ENCODE results near the gene PTPRN2.

PTPRN2 gene

DNA sequence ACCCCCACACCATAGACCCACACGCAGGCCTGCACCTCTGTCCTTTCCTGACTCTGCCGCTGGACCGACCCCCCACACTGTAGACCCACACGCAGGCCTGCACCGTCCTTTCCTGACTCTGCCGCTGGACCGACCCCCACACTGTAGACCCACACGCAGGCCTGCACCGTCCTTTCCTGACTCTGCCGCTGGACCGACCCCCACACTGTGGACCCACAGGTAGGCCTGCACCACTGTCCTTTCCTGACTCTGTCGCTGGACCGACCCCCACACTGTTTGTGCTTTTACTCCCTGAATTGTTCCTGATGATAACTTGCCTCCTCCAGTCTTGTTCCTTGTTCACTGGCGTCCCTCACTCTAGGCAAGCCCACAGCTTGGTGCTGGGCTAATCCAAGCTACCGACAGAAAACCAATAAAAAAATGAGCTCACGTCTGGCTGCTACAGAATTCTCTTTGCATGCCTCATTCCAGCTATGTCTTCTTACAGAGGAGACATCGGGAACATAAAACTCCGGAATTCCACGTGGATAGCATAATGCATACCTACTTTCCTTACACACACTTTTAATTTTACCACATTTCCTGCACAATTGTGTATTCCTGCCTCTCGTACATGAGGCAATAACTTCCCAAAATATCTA lies 494.3 kb downstream of the PTPRN2 start:
- Mint-ChIP-seq H3K36me3 (ENCODE audit: insufficient read depth) (no peaks in the 10 kb centered on the region), H3K4me3 (no peak overlapping the region), H3K27ac (ENCODE audit: low read depth) (no peak overlapping the region), H3K9me3 (peaks cover 6% of the 10 kb centered on the region), H3K27me3 (no peaks in the 10 kb centered on the region), H3K4me1 (no peaks in the 10 kb centered on the region)
- DNase-seq (ENCODE audit: low spot score in 2 of 2) (no peak), ATAC-seq (replicated peaks; ENCODE audit: extremely low read depth, poor library complexity, severe bottlenecking) (no peak)

DNA sequence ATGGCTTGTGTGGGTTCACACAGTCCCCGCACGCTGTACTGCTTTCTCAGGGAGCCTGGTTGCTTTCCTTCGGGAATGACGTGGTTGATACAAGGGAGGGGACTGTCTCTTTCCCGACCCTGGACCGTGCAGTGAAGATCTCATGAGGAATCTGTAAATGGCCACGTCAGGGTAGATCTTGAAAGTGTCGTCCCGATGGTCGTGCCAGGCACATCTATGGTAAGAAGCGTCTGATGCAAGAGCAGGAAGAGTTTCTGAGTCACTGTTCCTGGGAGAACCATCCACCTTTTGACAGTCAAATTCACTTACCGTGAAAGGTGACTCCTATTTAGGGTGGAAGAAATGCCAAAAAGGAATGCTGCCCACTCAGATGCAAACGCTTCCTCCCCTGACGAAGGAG lies 500.4 kb downstream of the PTPRN2 start:
- no peak for DNase-seq (ENCODE audit: low spot score in 2 of 2)
- no peak overlapping the region for H3K4me3 Mint-ChIP-seq
- H3K27ac Mint-ChIP-seq (ENCODE audit: low read depth): no peak overlapping the region
- H3K27me3 Mint-ChIP-seq: no peaks in the 10 kb centered on the region
- H3K36me3 Mint-ChIP-seq (ENCODE audit: insufficient read depth): no peaks in the 10 kb centered on the region
- ATAC-seq (replicated peaks; ENCODE audit: extremely low read depth, poor library complexity, severe bottlenecking): no peak
- no peaks in the 10 kb centered on the region for H3K4me1 Mint-ChIP-seq
- H3K9me3 Mint-ChIP-seq: peaks cover 11% of the 10 kb centered on the region

DNA sequence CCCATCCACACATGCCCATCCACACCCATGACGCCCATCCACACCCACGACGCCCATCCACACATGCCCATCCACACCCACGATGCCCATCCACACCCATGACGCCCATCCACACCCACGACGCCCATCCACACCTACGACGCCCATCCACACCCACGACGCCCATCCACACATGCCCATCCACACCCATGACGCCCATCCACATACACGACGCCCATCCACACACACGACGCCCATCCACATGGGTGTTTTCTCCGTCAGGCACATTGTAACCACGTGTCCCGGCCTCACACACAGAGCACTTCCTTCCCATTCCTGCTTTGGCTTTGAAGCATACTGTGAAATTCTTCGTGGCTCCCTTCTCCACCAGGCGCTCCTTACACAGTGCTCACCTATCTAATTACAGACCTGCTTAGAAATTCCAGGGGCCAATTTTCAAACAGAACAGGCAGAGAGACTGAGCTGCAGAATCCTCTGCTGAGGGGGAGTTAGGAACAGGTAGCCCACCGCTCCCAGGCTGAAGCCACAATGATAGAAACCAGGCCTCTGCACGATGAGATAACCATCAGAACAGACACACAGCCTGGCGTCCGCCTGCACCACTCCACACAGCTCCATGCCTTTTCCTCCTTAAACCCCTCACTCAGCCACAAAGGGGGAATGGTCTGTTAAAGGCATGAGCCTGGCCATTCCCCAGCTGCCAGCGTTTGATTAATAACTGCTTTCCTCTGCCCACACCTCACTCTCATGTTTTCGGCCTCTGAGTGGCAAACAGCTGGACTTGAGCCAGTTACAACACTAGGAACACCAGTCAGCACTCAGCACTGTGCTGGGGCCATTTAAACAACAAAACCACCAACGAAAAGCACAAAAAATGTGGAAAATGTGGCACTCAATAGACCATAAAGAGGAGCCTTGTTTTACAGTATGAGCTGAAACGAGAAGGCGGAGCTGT lies 501.6 kb downstream of the PTPRN2 start:
- no peak overlapping the region for H3K4me3 Mint-ChIP-seq
- H3K36me3 Mint-ChIP-seq (ENCODE audit: insufficient read depth): no peaks in the 10 kb centered on the region
- H3K27me3 Mint-ChIP-seq: no peaks in the 10 kb centered on the region
- no peaks in the 10 kb centered on the region for H3K4me1 Mint-ChIP-seq
- H3K27ac Mint-ChIP-seq (ENCODE audit: low read depth): no peak overlapping the region
- peaks cover 11% of the 10 kb centered on the region for H3K9me3 Mint-ChIP-seq
- ATAC-seq (replicated peaks; ENCODE audit: extremely low read depth, poor library complexity, severe bottlenecking): no peak
- no peak for DNase-seq (ENCODE audit: low spot score in 2 of 2)

DNA sequence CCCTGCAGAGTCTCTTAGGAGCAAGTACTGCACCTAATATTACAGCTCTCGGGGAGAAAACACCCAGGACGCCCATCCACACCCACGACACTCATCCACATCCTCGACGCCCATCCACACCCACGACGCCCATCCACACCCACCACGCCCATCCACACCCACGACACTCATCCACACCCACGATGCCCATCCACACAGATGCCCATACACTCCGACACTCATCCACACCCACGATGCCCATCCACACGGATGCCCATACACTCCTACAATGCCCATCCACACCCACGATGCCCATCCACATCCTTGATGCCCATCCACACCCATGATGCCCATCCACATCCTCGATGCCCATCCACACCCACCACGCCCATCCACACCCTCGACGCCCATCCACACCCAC lies 503.1 kb downstream of the PTPRN2 start:
- Mint-ChIP-seq H3K27ac (ENCODE audit: low read depth) (no peak overlapping the region), H3K4me3 (no peak overlapping the region), H3K9me3 (peaks cover 11% of the 10 kb centered on the region), H3K36me3 (ENCODE audit: insufficient read depth) (no peaks in the 10 kb centered on the region), H3K4me1 (no peaks in the 10 kb centered on the region), H3K27me3 (no peaks in the 10 kb centered on the region)
- ATAC-seq (replicated peaks; ENCODE audit: extremely low read depth, poor library complexity, severe bottlenecking) (no peak), DNase-seq (ENCODE audit: low spot score in 2 of 2) (no peak)

DNA sequence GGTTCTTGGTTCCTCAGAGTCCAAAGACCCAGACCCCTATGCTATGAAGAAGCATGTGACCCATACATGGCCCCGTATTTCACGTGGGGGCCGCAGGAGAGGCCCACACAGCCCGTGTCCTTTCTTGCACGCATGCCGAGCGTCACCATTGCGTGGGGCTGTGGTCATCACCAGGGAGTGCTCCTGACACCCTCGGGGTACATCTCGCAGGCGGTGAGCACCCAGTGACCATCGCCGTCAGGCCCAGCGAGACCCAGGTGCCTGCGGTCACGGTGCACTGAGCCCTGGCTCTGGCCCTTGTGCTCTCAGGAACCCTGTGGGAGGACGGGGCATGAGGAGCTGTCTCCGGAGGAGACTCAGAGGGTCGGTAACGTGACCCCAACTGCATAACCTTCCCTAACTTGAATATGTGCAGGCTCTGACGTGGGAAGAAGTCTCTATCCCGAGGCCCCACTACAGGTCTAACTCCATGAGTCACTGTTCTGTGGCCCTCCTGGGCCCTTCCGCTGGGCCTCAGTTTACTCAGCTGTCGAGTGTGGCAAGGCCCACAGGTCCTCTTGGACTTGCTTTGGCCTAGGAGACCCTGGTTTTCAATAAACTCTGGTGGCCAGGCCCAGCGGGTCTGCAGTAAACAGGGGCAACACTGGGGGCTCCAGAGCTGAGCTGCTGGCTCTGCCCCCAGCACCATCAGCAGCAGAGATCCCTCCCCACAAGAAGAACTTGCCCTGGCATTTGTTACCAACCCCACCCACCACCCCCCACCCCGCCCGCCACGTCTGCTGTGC lies 503.9 kb downstream of the PTPRN2 start:
- Mint-ChIP-seq H3K27me3 (no peaks in the 10 kb centered on the region), H3K4me3 (no peak overlapping the region), H3K9me3 (peaks cover 11% of the 10 kb centered on the region), H3K36me3 (ENCODE audit: insufficient read depth) (no peaks in the 10 kb centered on the region), H3K27ac (ENCODE audit: low read depth) (no peak overlapping the region), H3K4me1 (no peaks in the 10 kb centered on the region)
- DNase-seq (ENCODE audit: low spot score in 2 of 2) (no peak), ATAC-seq (replicated peaks; ENCODE audit: extremely low read depth, poor library complexity, severe bottlenecking) (no peak)

DNA sequence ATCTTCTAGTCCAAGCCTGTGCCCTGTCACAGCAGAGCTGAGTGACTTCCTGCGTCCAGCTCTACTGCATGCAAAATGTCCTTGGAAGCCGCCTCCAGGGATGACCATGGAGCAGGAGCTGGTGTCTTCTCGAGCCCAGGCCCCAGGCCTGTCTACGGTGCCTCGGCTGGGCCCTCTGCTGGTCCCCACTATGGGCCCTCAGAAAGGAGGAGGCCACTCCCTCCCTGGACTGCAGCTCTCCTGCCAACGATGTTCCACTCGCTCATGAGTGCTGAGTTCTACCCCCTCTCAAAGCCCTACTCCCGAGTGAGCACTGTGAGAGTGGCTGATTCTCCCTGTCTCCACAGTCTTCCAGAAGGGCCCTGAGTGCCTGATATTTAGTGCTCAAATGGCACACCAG lies 504.9 kb downstream of the PTPRN2 start:
- DNase-seq (ENCODE audit: low spot score in 2 of 2): no peak
- Mint-ChIP-seq H3K27ac (ENCODE audit: low read depth) (no peak overlapping the region), H3K4me3 (no peak overlapping the region), H3K27me3 (no peaks in the 10 kb centered on the region), H3K9me3 (peaks cover 11% of the 10 kb centered on the region), H3K36me3 (ENCODE audit: insufficient read depth) (no peaks in the 10 kb centered on the region), H3K4me1 (no peaks in the 10 kb centered on the region)
- ATAC-seq (replicated peaks; ENCODE audit: extremely low read depth, poor library complexity, severe bottlenecking): no peak

DNA sequence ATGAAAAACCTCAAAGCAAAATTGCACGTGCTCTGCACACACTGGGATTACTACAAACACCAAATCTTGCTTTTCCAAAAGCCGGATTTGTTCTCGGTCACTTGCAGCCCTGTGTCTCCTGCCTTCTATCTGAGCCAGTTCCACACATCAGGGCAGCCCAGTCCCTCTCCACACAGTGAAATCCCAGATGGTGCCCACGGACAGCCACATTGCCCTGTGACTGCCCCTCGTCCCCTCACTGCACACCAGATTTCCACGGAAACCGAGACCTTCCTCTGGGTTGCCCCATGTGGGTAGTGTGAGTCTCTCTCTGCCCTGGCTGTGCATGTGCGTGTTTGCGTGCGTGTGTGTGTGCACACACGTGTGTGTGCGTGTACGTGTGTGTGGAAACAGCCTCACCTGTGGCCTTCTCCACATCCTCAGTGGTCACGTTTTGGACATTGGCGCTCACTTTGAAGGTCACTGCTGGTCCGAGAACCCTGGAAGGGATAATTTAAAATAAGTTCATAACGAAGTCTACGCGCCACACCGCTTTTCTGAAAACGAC lies 506.7 kb downstream of the PTPRN2 start:
- no peaks in the 10 kb centered on the region for H3K4me1 Mint-ChIP-seq
- no peaks in the 10 kb centered on the region for H3K36me3 Mint-ChIP-seq (ENCODE audit: insufficient read depth)
- no peak for DNase-seq (ENCODE audit: low spot score in 2 of 2)
- H3K27ac Mint-ChIP-seq (ENCODE audit: low read depth): no peak overlapping the region
- no peak overlapping the region for H3K4me3 Mint-ChIP-seq
- ATAC-seq (replicated peaks; ENCODE audit: extremely low read depth, poor library complexity, severe bottlenecking): no peak
- peaks cover 5% of the 10 kb centered on the region for H3K9me3 Mint-ChIP-seq
- no peaks in the 10 kb centered on the region for H3K27me3 Mint-ChIP-seq

DNA sequence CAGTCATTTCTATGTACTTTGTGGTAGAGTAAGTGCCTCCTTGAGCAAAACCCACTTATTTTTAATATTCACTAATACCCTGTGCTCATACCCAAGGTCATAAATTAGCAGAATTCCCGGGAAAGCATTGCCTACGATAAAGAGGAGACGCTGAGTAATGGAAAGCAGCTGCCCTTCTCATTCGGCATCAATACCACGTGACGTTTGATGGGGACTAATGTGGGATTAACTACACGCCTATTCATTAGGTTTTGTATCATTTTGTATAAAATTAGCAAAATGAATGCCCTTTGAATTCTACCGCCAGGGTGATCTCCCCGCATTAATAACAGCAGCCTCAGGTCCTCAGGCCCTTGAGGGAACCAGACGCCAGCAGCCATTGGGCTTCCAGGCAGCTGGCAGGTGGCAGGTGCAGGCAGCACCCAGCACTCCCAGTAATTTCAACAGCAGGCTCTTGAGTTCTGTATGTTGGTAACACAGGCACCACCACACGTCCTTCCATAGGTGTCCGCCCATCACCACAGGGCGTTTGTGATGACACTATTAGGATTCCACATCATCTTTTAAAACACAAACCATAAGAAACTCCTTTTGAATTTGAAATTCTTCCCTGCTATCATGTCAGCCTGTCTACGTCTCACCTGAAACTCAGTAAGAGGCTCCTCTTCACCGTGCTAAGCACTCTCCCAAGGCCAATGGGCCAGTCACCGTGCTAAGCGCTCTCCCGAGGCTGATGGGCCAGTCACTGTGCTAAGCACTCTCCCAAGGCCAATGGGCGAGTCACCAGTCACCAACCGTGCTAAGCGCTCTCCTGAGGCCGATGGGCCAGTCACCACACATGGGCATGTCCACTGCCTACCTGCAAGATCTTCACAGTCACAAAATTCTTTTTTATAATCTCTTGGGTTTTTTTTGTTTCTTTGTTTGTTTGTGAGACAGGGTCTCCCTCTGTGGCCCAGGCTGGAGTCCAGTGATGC lies 509.4 kb downstream of the PTPRN2 start:
- no peaks in the 10 kb centered on the region for H3K9me3 Mint-ChIP-seq
- no peak overlapping the region for H3K4me3 Mint-ChIP-seq
- H3K4me1 Mint-ChIP-seq: no peaks in the 10 kb centered on the region
- ATAC-seq (replicated peaks; ENCODE audit: extremely low read depth, poor library complexity, severe bottlenecking) (no peak), DNase-seq (ENCODE audit: low spot score in 2 of 2) (no peak)
- H3K27ac Mint-ChIP-seq (ENCODE audit: low read depth): no peak overlapping the region
- H3K27me3 Mint-ChIP-seq: no peaks in the 10 kb centered on the region
- H3K36me3 Mint-ChIP-seq (ENCODE audit: insufficient read depth): no peaks in the 10 kb centered on the region

DNA sequence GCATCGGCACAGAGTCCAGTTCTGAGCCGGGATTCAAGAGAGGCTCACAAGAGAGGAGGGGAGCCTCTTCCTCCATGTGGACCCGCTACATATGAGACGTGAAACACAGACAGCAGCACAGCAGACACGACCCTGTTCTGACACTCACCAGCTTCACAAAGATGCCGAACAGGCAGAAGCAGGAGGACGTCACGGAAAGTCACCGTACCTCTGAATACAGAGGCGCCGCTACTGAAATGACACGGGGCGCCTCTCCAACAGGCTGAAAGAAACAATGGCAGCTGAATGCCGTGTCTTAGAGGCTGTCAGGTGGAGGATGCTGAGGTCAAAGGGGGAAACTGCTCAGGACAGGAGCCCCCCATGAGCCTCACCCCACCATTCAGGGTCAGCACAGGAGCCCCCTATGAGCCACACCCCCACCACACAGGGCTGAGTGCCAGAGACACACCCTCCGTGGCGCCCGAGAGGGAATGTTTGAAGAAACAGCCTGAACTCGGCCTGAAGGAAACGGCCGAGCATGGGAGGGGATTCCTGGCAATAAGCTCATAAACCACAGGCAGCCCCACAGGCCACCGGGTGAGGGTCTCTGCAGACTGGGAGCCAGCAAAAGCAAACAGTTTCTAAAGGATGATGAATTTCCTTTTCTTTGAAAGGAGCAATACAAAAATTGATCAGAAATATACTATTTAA lies 510.3 kb downstream of the PTPRN2 start:
- ATAC-seq (replicated peaks; ENCODE audit: extremely low read depth, poor library complexity, severe bottlenecking): no peak

DNA sequence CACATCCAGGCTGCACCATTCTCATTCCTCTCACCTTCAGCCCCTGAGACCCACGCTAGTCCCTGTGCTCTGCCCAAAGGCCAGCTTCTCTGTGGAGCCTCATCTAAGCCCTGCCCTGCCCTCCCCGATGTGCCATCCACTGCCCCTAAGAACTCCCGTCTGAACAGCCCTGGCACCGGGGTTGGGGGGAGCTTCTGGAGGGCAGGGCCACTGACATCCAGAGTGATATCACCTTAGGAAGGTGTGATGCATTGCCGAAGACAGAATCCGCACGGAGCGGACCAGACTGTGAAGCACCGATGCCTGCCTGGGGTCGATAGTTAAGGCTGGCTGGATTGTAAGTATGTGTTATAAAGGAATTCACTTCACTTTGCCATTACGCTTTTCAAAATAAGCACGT lies 511.0 kb downstream of the PTPRN2 start:
- H3K27ac Mint-ChIP-seq (ENCODE audit: low read depth): no peak overlapping the region
- H3K4me3 Mint-ChIP-seq: no peak overlapping the region
- DNase-seq (ENCODE audit: low spot score in 2 of 2) (no peak), ATAC-seq (replicated peaks; ENCODE audit: extremely low read depth, poor library complexity, severe bottlenecking) (no peak)
- H3K27me3 Mint-ChIP-seq: no peaks in the 10 kb centered on the region
- H3K9me3 Mint-ChIP-seq: no peaks in the 10 kb centered on the region
- no peaks in the 10 kb centered on the region for H3K4me1 Mint-ChIP-seq
- H3K36me3 Mint-ChIP-seq (ENCODE audit: insufficient read depth): no peaks in the 10 kb centered on the region

More for the DNA sequence above, 510.3 kb downstream of the PTPRN2 start:
- Mint-ChIP-seq H3K4me3 (no peak overlapping the region), H3K9me3 (no peaks in the 10 kb centered on the region), H3K27ac (ENCODE audit: low read depth) (no peak overlapping the region), H3K36me3 (ENCODE audit: insufficient read depth) (no peaks in the 10 kb centered on the region), H3K27me3 (no peaks in the 10 kb centered on the region), H3K4me1 (no peaks in the 10 kb centered on the region)
- no peak for DNase-seq (ENCODE audit: low spot score in 2 of 2)

DNA sequence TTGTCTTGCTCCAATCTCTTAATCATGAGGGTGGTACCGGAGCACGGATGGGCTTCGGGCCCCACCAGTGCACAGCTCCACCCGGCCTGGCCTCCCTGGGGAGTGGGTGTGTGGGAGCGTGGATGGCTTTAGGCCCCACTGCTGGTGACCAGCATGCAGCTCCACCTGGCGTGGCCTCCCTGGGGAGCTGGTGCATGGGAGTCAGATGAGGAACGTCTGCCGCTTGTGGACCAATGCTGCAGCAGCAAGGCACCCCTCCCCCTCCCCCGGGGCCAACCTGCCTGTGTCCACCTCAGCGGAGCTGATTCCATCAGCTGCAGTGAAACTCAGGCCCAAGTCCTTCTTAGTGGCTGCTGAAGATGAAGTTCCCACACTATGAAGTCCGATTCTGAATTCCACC lies 511.4 kb downstream of the PTPRN2 start:
- H3K27me3 Mint-ChIP-seq: no peaks in the 10 kb centered on the region

More for the DNA sequence above, 511.4 kb downstream of the PTPRN2 start:
- Mint-ChIP-seq H3K4me3 (no peak overlapping the region), H3K27ac (ENCODE audit: low read depth) (no peak overlapping the region), H3K4me1 (no peaks in the 10 kb centered on the region), H3K36me3 (ENCODE audit: insufficient read depth) (no peaks in the 10 kb centered on the region), H3K9me3 (no peaks in the 10 kb centered on the region)
- DNase-seq (ENCODE audit: low spot score in 2 of 2) (no peak), ATAC-seq (replicated peaks; ENCODE audit: extremely low read depth, poor library complexity, severe bottlenecking) (no peak)

Data from central memory CD8-positive, alpha-beta T cell (primary cell).